ENCODE measurements around the gene HAS3.

GRCh38 chr16:69115837-69116236 lies 10.4 kb downstream of the HAS3 start:
- TF ChIP-seq CTCF (IDR thresholded peaks at IDR 0.05) (no peak), EP300 (IDR thresholded peaks at IDR 0.05) (no peak)
